ENCODE results near the gene FBP1.

The FBP1 gene

GRCh38 chr9:94655739-94656138 is 16.4 kb upstream of the FBP1 start:
- DNase-seq, result no peak

- DNase-seq, result no peak
Measured at GRCh38 chr9:94654165-94654894, 15.0 kb upstream of the FBP1 start.

DNA sequence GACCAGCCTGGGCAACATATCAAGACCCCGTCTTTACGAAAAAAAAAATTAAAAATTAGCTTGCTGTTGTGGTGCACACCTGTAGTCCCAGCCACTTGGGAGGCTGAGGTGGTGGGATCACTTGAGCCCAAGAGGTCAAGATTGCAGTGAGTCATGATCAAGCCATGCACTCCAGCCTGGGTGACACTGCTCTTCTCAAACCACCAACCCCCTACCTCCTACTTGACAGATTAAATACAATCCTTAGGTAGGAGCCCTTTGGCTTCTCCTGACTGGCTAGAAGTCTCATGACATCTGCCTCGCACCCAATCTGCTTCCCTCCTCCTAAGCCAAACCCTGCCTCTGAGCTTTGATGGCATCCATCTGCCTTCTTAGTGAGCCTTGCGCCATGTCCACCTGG is 11.6 kb upstream of the FBP1 start:
- no peak for DNase-seq

DNA sequence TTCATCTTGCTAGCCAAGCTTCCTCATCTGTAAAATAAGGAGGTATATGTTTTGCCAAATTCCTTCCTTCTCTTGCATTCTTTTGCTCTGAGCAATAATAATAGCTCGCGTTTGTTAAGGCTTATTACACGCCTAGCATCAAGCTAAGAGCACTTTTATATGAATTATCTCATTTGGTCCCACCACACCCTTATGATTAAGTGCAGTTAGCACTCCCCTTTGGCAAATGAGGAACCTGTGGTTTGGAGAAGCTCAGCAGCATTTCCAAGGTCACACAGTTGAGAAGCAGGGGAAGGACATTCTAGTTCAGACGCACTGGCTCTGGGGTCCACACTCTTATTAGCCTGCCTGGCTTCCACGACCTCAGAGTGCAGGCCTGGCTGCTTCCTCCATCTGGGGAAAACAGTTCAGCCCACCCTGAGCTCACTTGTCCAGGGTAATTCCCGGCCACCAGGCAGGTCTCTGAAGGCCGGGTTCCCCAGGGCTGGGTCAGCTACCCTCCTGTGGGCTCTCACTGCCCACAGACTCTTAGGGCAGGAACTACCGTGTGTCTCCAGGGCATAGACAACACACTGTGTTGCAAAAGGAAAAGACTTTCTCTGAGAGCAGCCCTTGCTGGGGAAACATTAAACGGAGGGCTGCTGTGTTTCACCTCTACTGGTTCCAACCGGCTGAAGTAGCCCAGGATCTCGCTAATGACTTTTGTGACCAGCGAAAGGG is 9.9 kb upstream of the FBP1 start:
- no peak for DNase-seq

GRCh38 chr9:94648185-94648584 is 8.9 kb upstream of the FBP1 start:
- no peak for DNase-seq

- DNase-seq, result no peak
Measured at GRCh38 chr9:94645901-94646300, 6.6 kb upstream of the FBP1 start.

DNA sequence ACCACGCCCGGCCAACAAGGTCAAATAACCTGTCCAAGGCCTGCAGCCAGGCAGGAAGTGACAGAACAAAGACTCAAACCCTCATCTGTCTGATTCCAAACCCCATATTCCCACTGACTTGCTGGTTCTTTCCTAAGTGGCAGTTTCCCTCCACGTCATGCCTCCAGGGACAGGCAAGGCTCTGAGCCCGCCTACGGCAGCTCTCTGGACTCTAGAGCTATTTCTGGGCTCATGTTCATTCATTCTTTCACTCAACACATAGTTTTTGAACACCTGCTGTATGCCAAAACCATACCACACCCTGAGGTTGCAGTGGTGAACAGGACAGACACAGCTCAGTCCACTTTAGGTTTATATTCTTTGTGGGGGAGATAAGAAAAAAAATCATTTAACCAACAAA is 5.2 kb upstream of the FBP1 start:
- DNase-seq, result no peak

- no peak for DNase-seq
Measured at GRCh38 chr9:94643741-94644140, 4.4 kb upstream of the FBP1 start.

DNA sequence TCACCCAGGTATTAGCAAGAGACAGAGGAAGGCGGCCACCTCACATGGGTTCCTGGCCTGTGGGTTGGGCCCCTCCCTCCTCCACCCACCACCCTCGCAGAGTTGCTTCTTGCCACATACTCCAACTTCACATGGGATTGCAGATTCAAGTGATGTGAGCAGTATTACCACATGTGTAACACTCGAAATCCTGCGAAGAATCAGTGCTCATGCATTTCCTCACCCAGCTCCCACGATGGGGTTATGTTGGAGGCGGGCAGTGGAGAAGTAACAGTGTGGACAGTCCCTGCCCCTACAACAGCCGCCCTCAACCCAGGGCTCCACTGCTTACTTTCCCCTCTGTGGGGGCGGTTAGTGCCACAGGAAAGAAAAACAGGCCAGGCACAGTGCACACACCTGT is 3.9 kb upstream of the FBP1 start:
- no peak for DNase-seq

DNA sequence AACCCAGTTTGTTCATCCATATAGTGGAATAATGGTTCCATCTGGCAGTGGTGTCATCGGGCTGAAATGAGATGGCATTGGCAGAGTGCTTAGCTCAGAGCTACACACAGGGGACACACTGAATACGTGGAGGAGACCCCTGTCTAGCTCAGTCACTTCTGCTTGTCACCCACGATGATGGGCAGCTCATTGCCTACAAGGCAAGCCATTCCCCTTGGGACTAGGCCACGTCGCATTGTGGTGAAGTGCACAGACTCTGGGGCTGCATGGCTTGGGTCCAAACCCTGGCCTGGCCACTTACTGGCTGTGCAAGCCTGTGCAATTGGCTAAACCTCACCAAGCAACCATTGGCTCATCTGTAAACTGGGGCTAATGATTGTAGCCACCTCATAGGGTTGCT is 3.2 kb upstream of the FBP1 start:
- DNase-seq, result no peak

DNA sequence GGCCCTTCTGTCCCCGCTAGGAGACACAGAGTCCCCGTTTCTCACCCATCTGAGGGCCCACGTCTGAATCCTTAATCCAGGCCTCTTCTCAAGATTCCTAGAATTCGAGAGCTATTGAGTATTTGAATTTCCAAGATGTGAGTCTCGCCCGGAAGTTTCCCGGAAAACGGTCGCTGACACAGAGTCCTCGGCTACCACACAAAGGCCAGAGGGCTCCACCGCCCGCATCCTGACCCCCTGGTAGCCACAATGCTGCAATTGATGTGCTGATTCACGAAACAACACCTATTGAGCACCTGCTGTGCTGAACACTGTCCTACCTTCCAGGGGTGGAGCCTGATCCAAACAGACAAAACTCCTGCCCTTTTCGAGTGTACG is 670 bp upstream of the FBP1 start:
- no peak for DNase-seq

GRCh38 chr9:94638335-94639060 is 820 bp downstream of the FBP1 start:
- no peak for DNase-seq

DNA sequence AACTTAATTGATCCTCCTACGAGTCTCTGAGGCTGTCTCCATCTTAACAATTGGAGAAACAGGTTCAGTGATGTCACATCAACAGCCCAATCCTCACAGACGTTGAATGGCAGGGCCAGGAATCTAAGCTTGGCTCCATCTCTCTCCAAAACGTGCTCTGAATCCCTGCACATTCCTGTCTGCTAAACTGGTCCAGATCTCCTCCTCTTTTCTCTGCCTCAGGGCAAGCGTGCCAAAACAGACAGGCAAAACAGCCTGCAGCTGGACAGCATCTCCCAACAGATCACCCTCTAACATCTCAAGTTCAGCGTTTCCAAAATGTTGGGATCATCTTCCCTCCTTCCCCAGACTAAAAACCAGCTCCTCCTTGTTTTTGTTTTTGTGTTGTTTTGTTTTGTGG is 6.6 kb downstream of the FBP1 start:
- DNase-seq, result no peak

DNA sequence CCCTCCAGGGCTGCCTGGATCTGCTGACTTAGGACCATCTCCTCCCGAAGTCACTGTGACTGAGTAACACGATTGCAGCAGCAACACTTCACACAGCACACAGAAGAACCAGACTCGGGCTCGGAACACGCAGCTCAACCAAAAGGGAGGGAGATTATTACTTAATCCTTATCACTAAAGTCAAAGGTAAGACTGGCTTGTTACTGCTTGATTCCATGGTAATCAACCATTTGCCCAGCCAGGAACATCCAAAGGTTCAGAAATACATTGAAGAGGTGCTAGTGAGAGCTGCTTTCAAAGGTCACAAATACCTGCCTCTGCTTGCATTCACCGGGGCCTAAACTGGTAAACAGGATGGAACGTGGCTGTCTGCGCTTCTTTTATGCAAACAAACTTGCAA is 7.7 kb downstream of the FBP1 start:
- DNase-seq, result no peak

DNA sequence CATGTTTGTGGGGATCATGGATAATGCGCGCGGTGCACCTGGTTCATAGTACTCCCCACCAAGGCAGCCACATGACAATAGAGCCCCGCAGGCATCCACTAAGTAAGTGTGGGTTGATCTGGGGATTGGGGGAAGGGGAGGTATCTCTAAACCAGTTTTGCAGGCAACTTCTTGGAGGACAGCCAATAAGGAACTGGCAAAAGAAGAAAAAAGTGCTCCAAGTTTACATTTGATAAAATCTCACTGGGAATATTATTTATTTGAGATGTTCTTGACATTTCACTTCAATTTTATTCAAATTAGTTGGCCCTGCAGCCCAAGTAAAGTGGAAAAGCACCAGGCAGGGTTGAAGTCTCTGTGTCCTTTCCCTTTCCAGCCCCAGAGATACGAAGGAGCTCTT is 8.5 kb downstream of the FBP1 start:
- no peak for DNase-seq

GRCh38 chr9:94630281-94630680 is 9.0 kb downstream of the FBP1 start:
- DNase-seq, result no peak

DNA sequence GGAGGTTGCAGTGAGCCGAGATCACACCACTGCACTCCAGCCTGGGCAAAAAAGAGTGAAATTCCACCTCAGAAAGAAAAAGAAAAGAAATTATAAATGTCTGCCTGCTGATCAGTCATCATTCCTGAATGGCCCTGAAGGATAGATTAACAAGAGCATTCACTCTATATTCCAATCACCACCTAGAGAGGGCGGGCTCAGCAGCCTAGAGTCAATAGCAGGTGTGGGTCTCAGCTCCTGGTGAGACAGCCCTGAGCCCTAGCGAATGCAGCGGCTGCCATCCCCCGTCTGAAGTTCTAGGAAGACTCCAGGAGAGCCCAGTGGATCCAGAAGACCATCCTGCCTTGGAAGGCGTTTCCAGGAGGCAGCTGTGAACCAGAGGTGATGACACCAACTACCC is 12.0 kb downstream of the FBP1 start:
- no peak for DNase-seq

DNA sequence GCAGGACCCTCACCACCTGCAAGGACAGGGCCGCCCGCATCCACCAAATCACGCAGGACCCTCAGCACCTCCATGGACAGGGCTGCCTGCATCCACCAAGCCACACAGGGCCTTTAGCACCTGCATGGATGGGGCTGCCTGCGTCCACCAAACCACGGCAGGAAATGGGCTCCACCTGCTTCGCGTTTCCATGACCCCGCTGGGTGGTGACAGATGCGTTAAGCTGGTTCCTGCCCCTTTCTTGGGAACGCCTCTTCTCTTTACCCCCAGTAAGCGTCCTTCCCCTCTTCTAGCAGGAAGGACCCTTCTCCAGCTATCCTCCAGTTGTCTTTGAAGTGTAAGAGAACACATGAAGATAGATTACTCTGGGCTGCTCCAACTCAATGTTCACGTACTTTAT is 13.5 kb downstream of the FBP1 start:
- no peak for DNase-seq

GRCh38 chr9:94624629-94625028 is 14.7 kb downstream of the FBP1 start:
- DNase-seq, result no peak

- no peak for DNase-seq
Measured at GRCh38 chr9:94623253-94623652, 16.1 kb downstream of the FBP1 start.

GRCh38 chr9:94622087-94622800 is 17.1 kb downstream of the FBP1 start:
- DNase-seq, result no peak

DNA sequence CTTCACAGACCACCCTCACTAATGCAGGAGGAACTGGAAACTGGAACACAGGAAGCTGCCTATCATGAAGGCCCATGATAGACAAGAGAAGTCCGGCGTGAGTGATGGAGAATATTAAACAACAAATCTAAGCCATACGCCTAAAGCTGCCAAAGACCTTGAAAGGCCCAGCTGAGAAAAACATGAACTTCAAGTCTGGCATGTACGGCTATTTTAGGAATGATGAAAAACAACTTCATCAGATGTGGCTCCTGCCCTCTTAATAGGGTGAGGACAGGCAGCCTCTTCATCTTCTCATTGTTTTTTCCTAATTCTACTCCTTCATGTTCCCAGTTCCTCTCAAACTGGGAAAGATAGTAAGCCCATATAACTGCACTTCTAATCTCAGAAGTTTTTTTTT is 20.3 kb downstream of the FBP1 start:
- DNase-seq, result no peak

- no peak for DNase-seq
Measured at GRCh38 chr9:94613003-94613402, 26.3 kb downstream of the FBP1 start.

DNA sequence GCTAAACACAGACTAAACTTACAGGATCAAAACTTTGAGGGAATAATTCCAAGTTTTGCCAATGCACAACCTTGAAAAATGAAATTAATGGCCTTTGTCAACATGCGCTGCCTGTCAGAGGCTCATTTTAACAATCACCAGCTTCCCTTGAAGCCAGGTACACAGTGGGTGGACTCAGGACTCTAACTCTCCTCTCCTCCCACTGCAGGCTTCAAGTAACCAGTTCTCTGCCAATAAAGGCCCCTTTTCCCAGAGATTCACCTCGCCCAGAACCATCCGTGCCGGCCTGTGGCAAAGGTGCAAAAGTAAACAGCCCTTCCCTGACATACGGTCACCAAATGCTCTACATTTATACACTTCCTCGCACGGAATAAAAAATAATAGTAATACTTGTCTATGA is 27.2 kb downstream of the FBP1 start:
- no peak for DNase-seq
